Renal pelvis (tissue), 4 donors: Measurements from ENCODE around the gene TARP. TPM values are rescaled to one million over a fixed set of nuclear protein-coding genes. Genes with fewer than 3 reads are reported as not detected.
A peak's percentile ranks its signal among the peaks of the same experiment; 100 is the strongest.

ENCODE experiments used
- DNase-seq: peaks from one replicate; pipeline ENCODE4 v3.0.0-alpha.2; 2013
- polyA plus RNA-seq, 3 donors: library from polyadenylated mRNA; unstranded; fragments of 120-200 nt; gene quantifications; one replicate each; pipeline ENCODE4 v1.2.1, GENCODE V29; 2013; ENCODE audit not compliant: insufficient read length in 3 of 3

Gene TARP

DNA sequence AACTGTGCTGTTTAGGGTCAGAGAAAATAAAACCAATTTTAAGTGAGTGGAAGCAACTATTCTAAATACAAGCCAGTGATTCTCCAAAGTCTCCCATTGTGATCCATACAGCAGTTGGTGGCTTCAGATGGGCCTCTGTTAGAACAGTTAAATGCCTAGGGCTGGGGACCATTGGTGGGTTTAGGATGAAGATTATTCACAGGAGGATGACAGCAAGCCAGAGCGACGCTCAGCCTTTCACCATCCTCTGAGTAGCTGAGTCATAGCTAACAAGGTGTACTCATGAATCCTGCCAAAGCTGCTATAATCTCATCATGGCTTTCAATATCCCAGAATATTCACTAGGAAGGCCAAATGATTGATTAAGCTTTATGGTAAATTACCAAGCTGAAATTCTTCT is 55.8 kb downstream of the TARP start:
- DNase-seq, result no peak

- DNase-seq, result peak; percentile 86
Observed at GRCh38 chr7:38215735-38216670, 57.4 kb downstream of the TARP start.

DNA sequence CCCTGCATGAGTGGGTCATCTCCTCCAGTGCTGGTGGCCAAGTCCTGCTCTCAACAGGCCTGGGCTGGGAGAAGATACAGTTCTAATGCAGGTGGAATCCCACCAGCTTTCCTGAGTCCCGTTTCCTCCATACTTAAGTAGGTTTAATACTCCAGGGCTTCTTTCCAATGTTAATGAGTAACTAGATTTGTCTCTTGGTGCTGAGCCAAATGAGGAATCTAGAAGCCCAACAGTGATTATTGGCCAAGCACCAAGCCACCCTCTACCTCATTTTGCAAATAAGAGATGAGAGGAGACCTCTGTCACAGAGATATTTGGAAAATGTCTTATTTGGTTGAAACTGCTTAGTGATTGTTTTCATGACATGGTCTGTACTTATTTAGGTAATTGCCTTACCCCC is 58.3 kb downstream of the TARP start:
- DNase-seq, result no peak

DNA sequence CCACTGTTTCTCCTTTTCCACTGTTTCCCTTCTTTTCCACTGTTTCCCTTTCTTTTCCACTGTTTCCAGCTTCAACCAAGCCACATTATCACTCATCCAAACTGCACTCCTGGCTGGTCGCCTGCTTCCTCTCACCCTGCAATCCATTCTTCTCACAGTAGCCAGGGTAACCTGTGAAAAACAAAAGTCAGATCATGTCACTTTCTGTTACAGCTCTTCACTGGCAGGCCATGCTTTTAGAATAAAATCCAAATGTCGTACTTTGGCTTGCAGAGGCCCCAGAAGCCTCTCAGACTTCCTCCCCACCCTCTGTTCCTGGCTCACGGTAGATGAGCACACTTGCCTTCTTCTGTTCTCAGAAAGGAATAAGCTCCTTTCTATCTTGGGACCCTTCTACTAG is 61.5 kb downstream of the TARP start:
- DNase-seq, result no peak

GRCh38 chr7:38211486-38211885 is 62.0 kb downstream of the TARP start:
- DNase-seq, result no peak

Other genes starting within 250 kb of the TARP start
- gene STARD3NL, start 95.4 kb downstream of the TARP start, polyA plus RNA-seq, result 10 to 100 TPM; 59.6 to 67.1 (median 61.6) TPM